ENCODE measurements around the gene PAWR. TPM values are rescaled to one million over a fixed set of nuclear protein-coding genes. Genes with fewer than 3 reads are reported as not detected.
A peak's percentile ranks its signal among the peaks of the same experiment; 100 is the strongest.

Gene PAWR
- total and polyA plus RNA-seq, 2 of the 13 experiments (the other 11 are each of a cell fraction or from before 2014, with no cell fraction given) = 29.1 to 36.1 TPM

DNA sequence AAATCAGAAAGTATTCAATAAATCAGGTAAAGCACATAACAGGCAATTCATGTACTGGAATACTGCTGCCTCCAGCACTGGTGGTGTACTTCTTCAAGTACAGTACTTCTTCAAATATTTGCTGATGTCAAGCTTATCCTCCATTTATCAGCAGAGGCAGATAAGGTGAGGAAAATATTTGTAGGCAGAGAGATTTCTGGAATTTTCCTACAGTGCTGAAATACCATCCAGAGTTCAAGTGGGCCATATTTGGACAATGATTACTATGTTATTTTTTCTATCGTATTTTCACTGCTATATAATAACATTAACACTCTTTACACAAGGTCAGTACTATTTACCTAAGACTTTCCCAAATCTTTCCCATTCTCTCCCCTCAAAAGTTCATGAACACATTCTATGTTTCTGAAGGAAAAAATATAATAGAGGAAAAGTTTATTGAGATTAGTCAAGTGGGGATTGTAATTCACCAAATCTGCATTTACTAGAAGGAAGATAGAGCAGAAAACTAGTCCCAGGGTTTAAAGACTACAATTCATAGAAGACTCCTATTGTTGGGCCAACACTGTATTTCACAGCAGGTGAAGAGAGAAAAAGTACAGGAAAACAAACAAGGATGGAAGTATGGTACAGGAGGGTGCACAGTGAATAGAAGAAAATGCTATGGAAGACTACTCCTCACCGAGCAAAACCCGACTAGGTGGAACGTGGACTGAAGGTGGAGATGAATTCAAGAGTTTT lies 141.1 kb downstream of the PAWR start (continued):
- TF ChIP-seq BCLAF1 (IDR thresholded peaks at IDR 0.05) (no peak), SRSF9 (IDR thresholded peaks at IDR 0.05; ENCODE audit: borderline replicate concordance, insufficient read depth, low read depth, low read length, poor library complexity, severe bottlenecking) (no peak), ZC3H13 (CRISPR knock-in tag; IDR thresholded peaks at IDR 0.05) (no peak), MAFG (CRISPR knock-in tag; IDR thresholded peaks at IDR 0.05) (no peak), NFIC (IDR thresholded peaks at IDR 0.05; ENCODE audit: low read length) (peak; percentile 98), TERF1 (CRISPR knock-in tag; IDR thresholded peaks at IDR 0.05) (no peak), GABPA (IDR thresholded peaks at IDR 0.05; ENCODE audit: low read depth, low read length) (no peak), GABPA (CRISPR knock-in tag; IDR thresholded peaks at IDR 0.05; ENCODE audit: low read depth) (peak; percentile 26; the same call in 1 of the 2 replicates), ZBTB7A (CRISPR knock-in tag; IDR thresholded peaks at IDR 0.05) (no peak), NFE2L2 (IDR thresholded peaks at IDR 0.05; ENCODE audit: low read length) (no peak), ZZZ3 (CRISPR knock-in tag; IDR thresholded peaks at IDR 0.05; ENCODE audit: borderline replicate concordance) (no peak), ZNF572 (CRISPR knock-in tag; IDR thresholded peaks at IDR 0.05) (no peak), ZSCAN31 (CRISPR knock-in tag; IDR thresholded peaks at IDR 0.05; ENCODE audit: low read depth) (0 out of 2 replicates have a peak, but pooled peaks have one; percentile 41), CAMTA2 (CRISPR knock-in tag; IDR thresholded peaks at IDR 0.05; ENCODE audit: borderline replicate concordance) (no peak), ZNF563 (CRISPR knock-in tag; IDR thresholded peaks at IDR 0.05) (no peak), RCOR2 (CRISPR knock-in tag; IDR thresholded peaks at IDR 0.05) (peak; percentile 82), KAT7 (CRISPR knock-in tag; IDR thresholded peaks at IDR 0.05; ENCODE audit: borderline replicate concordance) (no peak), ZNF251 (CRISPR knock-in tag; IDR thresholded peaks at IDR 0.05) (no peak), MYNN (CRISPR knock-in tag; IDR thresholded peaks at IDR 0.05; ENCODE audit: low read depth) (no peak), ERF (CRISPR knock-in tag; IDR thresholded peaks at IDR 0.05) (peak; percentile 63; the same call in 1 of the 2 replicates), CEBPG (CRISPR knock-in tag; IDR thresholded peaks at IDR 0.05) (peak; percentile 58)
- TF ChIP-seq, protein P1, sequence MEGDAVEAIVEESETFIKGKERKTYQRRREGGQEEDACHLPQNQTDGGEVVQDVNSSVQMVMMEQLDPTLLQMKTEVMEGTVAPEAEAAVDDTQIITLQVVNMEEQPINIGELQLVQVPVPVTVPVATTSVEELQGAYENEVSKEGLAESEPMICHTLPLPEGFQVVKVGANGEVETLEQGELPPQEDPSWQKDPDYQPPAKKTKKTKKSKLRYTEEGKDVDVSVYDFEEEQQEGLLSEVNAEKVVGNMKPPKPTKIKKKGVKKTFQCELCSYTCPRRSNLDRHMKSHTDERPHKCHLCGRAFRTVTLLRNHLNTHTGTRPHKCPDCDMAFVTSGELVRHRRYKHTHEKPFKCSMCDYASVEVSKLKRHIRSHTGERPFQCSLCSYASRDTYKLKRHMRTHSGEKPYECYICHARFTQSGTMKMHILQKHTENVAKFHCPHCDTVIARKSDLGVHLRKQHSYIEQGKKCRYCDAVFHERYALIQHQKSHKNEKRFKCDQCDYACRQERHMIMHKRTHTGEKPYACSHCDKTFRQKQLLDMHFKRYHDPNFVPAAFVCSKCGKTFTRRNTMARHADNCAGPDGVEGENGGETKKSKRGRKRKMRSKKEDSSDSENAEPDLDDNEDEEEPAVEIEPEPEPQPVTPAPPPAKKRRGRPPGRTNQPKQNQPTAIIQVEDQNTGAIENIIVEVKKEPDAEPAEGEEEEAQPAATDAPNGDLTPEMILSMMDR (CRISPR knock-in tag; IDR thresholded peaks at IDR 0.05) = no peak
- TF ChIP-seq, protein P2, sequence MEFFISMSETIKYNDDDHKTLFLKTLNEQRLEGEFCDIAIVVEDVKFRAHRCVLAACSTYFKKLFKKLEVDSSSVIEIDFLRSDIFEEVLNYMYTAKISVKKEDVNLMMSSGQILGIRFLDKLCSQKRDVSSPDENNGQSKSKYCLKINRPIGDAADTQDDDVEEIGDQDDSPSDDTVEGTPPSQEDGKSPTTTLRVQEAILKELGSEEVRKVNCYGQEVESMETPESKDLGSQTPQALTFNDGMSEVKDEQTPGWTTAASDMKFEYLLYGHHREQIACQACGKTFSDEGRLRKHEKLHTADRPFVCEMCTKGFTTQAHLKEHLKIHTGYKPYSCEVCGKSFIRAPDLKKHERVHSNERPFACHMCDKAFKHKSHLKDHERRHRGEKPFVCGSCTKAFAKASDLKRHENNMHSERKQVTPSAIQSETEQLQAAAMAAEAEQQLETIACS (CRISPR knock-in tag; IDR thresholded peaks at IDR 0.05) = no peak
